Testis (tissue), 3 donors: ENCODE measurements around the gene CDC42SE2. TPM values are rescaled to one million over a fixed set of nuclear protein-coding genes. Genes with fewer than 3 reads are reported as not detected.
"Not testable (repeated sequence)": the region's sequence is repeated elsewhere in the genome, so short reads cannot be mapped to it uniquely, and the experiment has no call there.

Experiments used
- DNase-seq: peaks from one replicate; pipeline ENCODE4 v3.0.0-alpha.2; 2019
- H3K27ac ChIP-seq, 2 donors: fragments of 200-600 bp; sonication (generic); one replicate each; pipeline ENCODE4 v1.5.1; 2019
- H3K27me3 ChIP-seq: fragments of 200-600 bp; sonication (generic); one replicate; pipeline ENCODE4 v1.5.1; 2019
- H3K36me3 ChIP-seq: fragments of 200-600 bp; sonication (generic); one replicate; pipeline ENCODE4 v1.5.1; 2017; ENCODE audit warnings: low read depth; ENCODE audit errors: missing control alignments
- H3K4me1 ChIP-seq: fragments of 200-600 bp; sonication (generic); one replicate; pipeline ENCODE4 v1.5.1; 2019
- H3K4me3 ChIP-seq, 2 donors: fragments of 200-600 bp; sonication (generic); one replicate each; pipeline ENCODE4 v1.5.1; 2017 to 2019
- H3K9me3 ChIP-seq: fragments of 200-600 bp; sonication (generic); one replicate; pipeline ENCODE4 v1.5.1; 2017
- POLR2A ChIP-seq: fragments of 450-650 bp; IDR thresholded peaks from one replicate; pipeline ENCODE4 v1.6.1; 2017; ENCODE audit warnings: antibody characterized with exemption, mild to moderate bottlenecking, moderate library complexity
- WGBS, 2 donors: methylation state at CpG; one replicate each; pipeline ENCODE4 v1.1.5; 2018; 5-methylcytosine and 5-hydroxymethylcytosine counted together
- intact Hi-C: fragments of 100-400 bp; cut with DNase I; formaldehyde crosslinking; loops from one replicate; pipeline ENCODE4 v1.15.1; 2023; ENCODE audit warnings: low total_unique reads
- polyA plus RNA-seq: library from polyadenylated mRNA; stranded (reverse); fragments of 350-450 nt; fragmentation: Illumina TruSeq; extraction: RNeasy Lipid Tissue Mini Kit (QIAGEN cat#74804); gene quantifications from one replicate; pipeline ENCODE4 v1.2.3, GENCODE V29; 2014; ENCODE audit warnings: low read depth, low replicate concordance; ENCODE audit not compliant: insufficient read depth
- total RNA-seq, 2 donors: library from RNA; depleted of rRNA; stranded (reverse); fragments of >200 nt; gene quantifications; one replicate each; pipeline ENCODE4 v1.2.3, GENCODE V29; 2016
- TF ChIP-seq, protein P1 (sequence below), 3 experiments: fragments of 450-650 bp in 2 of 3; fragments of 200-600 bp in 1 of 3; sonication (generic) in 1 of 3; IDR thresholded peaks; one replicate each; pipeline ENCODE4 v1.5.1; 2016 to 2019; ENCODE audit warnings: antibody characterized with exemption in 3 of 3, mild to moderate bottlenecking in 2 of 3, moderate library complexity in 1 of 3

Gene CDC42SE2
- total and polyA plus RNA-seq, 3 donors from 2014 or later = 57.6 to 72.8 (median 67.1) TPM

DNA sequence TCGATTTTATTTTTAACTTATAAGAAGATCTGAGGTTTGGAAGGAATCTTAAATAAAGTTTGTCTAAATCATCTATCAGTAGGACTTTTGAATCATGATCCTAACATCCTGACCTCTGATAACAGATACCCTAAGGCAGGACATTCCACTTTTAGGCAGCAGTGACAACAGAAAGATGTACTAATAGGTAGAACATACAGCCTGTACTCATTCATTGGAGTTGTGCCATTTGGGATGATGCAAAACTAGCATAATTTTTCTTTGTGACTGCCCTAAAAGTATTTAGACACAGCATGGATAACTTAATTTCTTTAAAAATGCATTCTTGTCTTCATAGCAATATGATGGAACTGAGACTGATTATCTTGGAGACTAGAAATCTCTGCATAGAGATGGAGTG lies 39.7 kb downstream of the CDC42SE2 start:
- H3K9me3 ChIP-seq = no peaks in the 10 kb centered on the region
- DNase-seq = no peak
- no peaks in the 10 kb centered on the region for H3K27me3 ChIP-seq
- intact Hi-C loops = no loop called here
- H3K27ac ChIP-seq = no peak overlapping the region
- peaks cover 5% of the 10 kb centered on the region for H3K36me3 ChIP-seq
- TF ChIP-seq, protein P1, sequence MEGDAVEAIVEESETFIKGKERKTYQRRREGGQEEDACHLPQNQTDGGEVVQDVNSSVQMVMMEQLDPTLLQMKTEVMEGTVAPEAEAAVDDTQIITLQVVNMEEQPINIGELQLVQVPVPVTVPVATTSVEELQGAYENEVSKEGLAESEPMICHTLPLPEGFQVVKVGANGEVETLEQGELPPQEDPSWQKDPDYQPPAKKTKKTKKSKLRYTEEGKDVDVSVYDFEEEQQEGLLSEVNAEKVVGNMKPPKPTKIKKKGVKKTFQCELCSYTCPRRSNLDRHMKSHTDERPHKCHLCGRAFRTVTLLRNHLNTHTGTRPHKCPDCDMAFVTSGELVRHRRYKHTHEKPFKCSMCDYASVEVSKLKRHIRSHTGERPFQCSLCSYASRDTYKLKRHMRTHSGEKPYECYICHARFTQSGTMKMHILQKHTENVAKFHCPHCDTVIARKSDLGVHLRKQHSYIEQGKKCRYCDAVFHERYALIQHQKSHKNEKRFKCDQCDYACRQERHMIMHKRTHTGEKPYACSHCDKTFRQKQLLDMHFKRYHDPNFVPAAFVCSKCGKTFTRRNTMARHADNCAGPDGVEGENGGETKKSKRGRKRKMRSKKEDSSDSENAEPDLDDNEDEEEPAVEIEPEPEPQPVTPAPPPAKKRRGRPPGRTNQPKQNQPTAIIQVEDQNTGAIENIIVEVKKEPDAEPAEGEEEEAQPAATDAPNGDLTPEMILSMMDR (IDR thresholded peaks at IDR 0.05) = no peak
- TF ChIP-seq POLR2A = no peak
- H3K4me1 ChIP-seq = no peaks in the 10 kb centered on the region
- no peak overlapping the region for H3K4me3 ChIP-seq
- 61 to 64% methylated on average over 1 of the region's 1 CpG for WGBS, 2 donors

DNA sequence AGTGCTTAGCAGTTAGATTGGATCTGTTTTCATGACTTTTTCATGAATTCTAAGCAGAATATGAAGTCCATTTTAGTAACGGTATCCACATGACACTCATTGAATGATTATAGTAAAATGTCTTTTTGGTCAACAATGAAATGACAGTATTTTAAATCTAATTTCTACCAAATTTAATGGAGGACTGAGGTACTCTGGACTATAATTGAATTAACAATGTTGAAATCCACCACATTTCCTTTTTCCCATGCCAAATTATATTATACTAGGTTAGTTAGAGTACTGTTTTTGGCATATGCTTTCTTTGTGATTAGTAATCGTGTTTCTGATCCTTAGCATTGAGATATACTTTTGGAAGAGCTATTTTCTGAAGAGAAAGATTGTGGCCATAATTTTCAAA lies 40.6 kb downstream of the CDC42SE2 start:
- WGBS, 2 donors = 67 to 70% methylated on average over 2 of the region's 2 CpGs
- Histone ChIP-seq H3K4me3 (no peak overlapping the region), H3K9me3 (no peaks in the 10 kb centered on the region), H3K36me3 (peaks cover 5% of the 10 kb centered on the region), H3K27ac (no peak overlapping the region), H3K4me1 (no peaks in the 10 kb centered on the region), H3K27me3 (no peaks in the 10 kb centered on the region)
- intact Hi-C loops = no loop called here
- TF ChIP-seq, protein P1 (IDR thresholded peaks at IDR 0.05) = no peak
- no peak for TF ChIP-seq POLR2A
- DNase-seq = no peak

DNA sequence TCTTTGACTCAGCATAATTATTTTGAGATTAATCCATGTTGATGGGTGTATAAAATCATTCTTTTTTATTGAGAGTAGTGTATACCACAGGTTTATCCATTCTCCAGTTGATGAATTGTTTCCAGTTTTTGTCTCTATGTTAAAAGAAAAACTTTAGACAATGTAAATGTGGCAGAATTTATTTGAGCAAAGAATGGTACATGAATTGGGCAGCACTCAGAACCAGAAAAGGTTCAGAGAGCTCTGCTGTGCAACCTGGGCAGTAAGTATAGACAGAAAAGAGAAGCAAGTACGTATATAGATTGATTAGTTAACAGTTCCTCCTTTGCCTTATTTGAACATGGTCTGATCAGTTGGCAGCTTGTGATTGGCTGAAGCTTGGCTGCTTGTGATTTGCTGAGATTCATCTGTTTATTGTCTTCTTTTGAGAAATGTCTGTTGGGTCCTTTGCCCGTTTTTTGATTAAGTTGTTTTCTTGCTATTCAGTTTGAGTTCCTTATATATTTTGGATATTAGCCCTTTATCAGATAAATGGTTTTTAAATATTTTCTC lies 41.4 kb downstream of the CDC42SE2 start:
- no peak for DNase-seq
- intact Hi-C loops = no loop called here
- peaks cover 5% of the 10 kb centered on the region for H3K36me3 ChIP-seq
- H3K27me3 ChIP-seq = no peaks in the 10 kb centered on the region
- H3K9me3 ChIP-seq = no peaks in the 10 kb centered on the region
- H3K4me3 ChIP-seq = no peak overlapping the region
- no peaks in the 10 kb centered on the region for H3K4me1 ChIP-seq
- no peak overlapping the region for H3K27ac ChIP-seq
- TF ChIP-seq, protein P1 (IDR thresholded peaks at IDR 0.05) = no peak
- TF ChIP-seq POLR2A = no peak
- 81 to 91% methylated on average over 2 of the region's 2 CpGs for WGBS, 2 donors

DNA sequence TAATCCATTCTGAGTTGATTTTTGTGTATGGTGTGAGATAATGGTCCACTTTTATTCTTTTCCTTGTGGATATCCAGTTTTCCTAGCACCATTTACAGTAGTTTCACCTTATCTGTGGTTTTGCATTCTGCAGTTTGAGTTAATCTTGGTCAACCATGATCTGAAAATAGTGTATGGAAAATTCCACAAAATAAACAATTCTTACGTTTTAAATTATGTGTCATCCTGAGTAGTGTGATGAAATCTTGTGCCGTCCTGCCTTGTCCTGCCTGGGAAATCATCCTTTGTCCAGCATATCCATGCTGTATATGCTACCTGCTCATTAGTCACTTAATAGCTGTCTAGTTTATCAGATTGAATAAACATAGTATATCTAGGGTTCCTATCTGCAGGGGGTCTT lies 42.1 kb downstream of the CDC42SE2 start:
- 85 to 92% methylated on average over 2 of the region's 2 CpGs for WGBS, 2 donors
- Histone ChIP-seq H3K4me3 (no peak overlapping the region), H3K27ac (no peak overlapping the region), H3K9me3 (no peaks in the 10 kb centered on the region), H3K36me3 (peaks cover 5% of the 10 kb centered on the region), H3K27me3 (no peaks in the 10 kb centered on the region), H3K4me1 (no peaks in the 10 kb centered on the region)
- TF ChIP-seq, protein P1 (IDR thresholded peaks at IDR 0.05) = no peak
- no peak for TF ChIP-seq POLR2A
- intact Hi-C loops = no loop called here
- DNase-seq = no peak

DNA sequence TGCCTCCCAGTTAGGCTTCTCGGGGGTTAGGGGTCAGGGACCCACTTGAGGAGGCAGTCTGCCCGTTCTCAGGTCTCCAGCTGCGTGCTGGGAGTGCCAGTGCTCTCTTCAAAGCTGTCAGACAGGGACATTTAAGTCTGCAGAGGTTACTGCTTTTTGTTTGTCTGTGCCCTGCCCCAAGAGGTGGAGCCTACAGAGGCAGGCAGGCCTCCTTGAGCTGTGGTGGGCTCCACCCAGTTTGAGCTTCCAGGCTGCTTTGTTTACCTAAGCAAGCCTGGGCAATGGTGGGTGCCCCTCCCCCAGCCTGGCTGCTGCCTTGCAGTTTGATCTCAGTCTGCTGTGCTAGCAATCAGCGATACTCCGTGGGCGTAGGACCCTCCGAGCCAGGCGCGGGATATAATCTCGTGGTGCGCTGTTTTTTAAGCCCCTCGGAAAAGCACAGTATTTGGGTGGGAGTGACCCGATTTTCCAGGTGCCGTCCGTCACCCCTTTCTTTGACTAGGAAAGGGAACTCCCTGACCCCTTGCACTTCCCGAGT lies 48.5 kb downstream of the CDC42SE2 start:
- H3K4me1 ChIP-seq, DNase-seq, H3K36me3 ChIP-seq, H3K27me3 ChIP-seq, H3K27ac ChIP-seq, intact Hi-C loops, H3K4me3 ChIP-seq, H3K9me3 ChIP-seq: not testable (repeated sequence)
- 91 to 93% methylated on average over 11 to 16 of the region's 16 CpGs for WGBS, 2 donors
